Medulla oblongata (tissue), 1 donor: ENCODE data around the gene KATNAL2.
A peak's percentile ranks its signal among the peaks of the same experiment; 100 is the strongest.
"Not testable (repeated sequence)": the region's sequence is repeated elsewhere in the genome, so short reads cannot be mapped to it uniquely, and the experiment has no call there.

Experiments used
- DNase-seq: peaks from one replicate; pipeline ENCODE4 v3.0.0-alpha.2; 2015; ENCODE audit errors: extremely low spot score

The KATNAL2 gene

GRCh38 chr18:46939337-46939963 lies 22.0 kb downstream of the KATNAL2 start:
- no peak for DNase-seq

GRCh38 chr18:46939998-46940571 lies 22.7 kb downstream of the KATNAL2 start:
- DNase-seq: no peak

- no peak for DNase-seq
These were observed 25.2 kb downstream of the KATNAL2 start for GRCh38 chr18:46942646-46943045.

GRCh38 chr18:46946656-46947282 lies 29.4 kb downstream of the KATNAL2 start:
- DNase-seq: peak; percentile 83

- DNase-seq: peak; percentile 21
These were observed 32.8 kb downstream of the KATNAL2 start for GRCh38 chr18:46950064-46950656.

GRCh38 chr18:46953195-46953594 lies 35.8 kb downstream of the KATNAL2 start:
- DNase-seq: no peak

GRCh38 chr18:46958209-46958608 lies 40.8 kb downstream of the KATNAL2 start:
- DNase-seq: no peak

GRCh38 chr18:46963656-46964578 lies 46.5 kb downstream of the KATNAL2 start:
- DNase-seq: not testable (repeated sequence)

GRCh38 chr18:46964579-46965293 lies 47.3 kb downstream of the KATNAL2 start:
- DNase-seq: not testable (repeated sequence)

- DNase-seq: not testable (repeated sequence)
These were observed 48.9 kb downstream of the KATNAL2 start for GRCh38 chr18:46966266-46966665.

- not testable (repeated sequence) for DNase-seq
These were observed 52.1 kb downstream of the KATNAL2 start for GRCh38 chr18:46969551-46969950.

GRCh38 chr18:47019870-47020269 lies 102.5 kb downstream of the KATNAL2 start:
- not testable (repeated sequence) for DNase-seq

GRCh38 chr18:47020757-47021156 lies 103.4 kb downstream of the KATNAL2 start:
- DNase-seq: not testable (repeated sequence)

GRCh38 chr18:47022821-47023220 lies 105.4 kb downstream of the KATNAL2 start:
- DNase-seq: not testable (repeated sequence)

GRCh38 chr18:47023769-47024465 lies 106.5 kb downstream of the KATNAL2 start:
- not testable (repeated sequence) for DNase-seq

GRCh38 chr18:47025557-47026174 lies 108.3 kb downstream of the KATNAL2 start:
- not testable (repeated sequence) for DNase-seq

- DNase-seq: not testable (repeated sequence)
These were observed 111.3 kb downstream of the KATNAL2 start for GRCh38 chr18:47028738-47029137.

- not testable (repeated sequence) for DNase-seq
These were observed 112.4 kb downstream of the KATNAL2 start for GRCh38 chr18:47029684-47030353.

- not testable (repeated sequence) for DNase-seq
These were observed 113.5 kb downstream of the KATNAL2 start for GRCh38 chr18:47030887-47031286.
